Activated B cell treated with CpG ODN at 0.5 μM for 24 hours (primary cell): ENCODE results near the gene SERTAD3. TPM values are rescaled to one million over a fixed set of nuclear protein-coding genes. Genes with fewer than 3 reads are reported as not detected.
A peak's percentile ranks its signal among the peaks of the same experiment; 100 is the strongest.

Source experiments
- ATAC-seq: fragments of 200-7000 bp; cut with Tn5 transposase; one replicate; pipeline ENCODE4 v1.10.0; 2021; ENCODE audit warnings: low read depth, mild to moderate bottlenecking, moderate library complexity
- CTCF ChIA-PET: fragments of 350-600 bp; sonication (Branson Sonifier 250); formaldehyde crosslinking; loops from one replicate; lab custom pipeline; 2021; ENCODE audit warnings: antibody characterized with exemption; lab: Charles Lee
- POLR2A ChIA-PET: fragments of 350-600 bp; sonication (Branson Sonifier 250); formaldehyde crosslinking; loops from one replicate; lab custom pipeline; 2021; ENCODE audit warnings: antibody characterized with exemption; lab: Charles Lee
- DNase-seq: peaks from one replicate; pipeline ENCODE4 v3.0.0; 2022
- H3K27ac Mint-ChIP-seq: one replicate; pipeline ENCODE4 v1.8.0; 2020; ENCODE audit warnings: mixed read lengths
- H3K27me3 Mint-ChIP-seq: one replicate; pipeline ENCODE4 v1.8.0; 2021; ENCODE audit warnings: mixed read lengths
- H3K36me3 Mint-ChIP-seq: one replicate; pipeline ENCODE4 v1.8.0; 2021; ENCODE audit warnings: low read depth, mixed read lengths
- H3K4me1 Mint-ChIP-seq: one replicate; pipeline ENCODE4 v1.8.0; 2021; ENCODE audit warnings: mixed read lengths
- H3K4me3 Mint-ChIP-seq: one replicate; pipeline ENCODE4 v1.8.0; 2020; ENCODE audit warnings: mild to moderate bottlenecking, mixed read lengths
- H3K9me3 Mint-ChIP-seq: one replicate; pipeline ENCODE4 v1.8.0; 2020; ENCODE audit warnings: mixed read lengths
- intact Hi-C: fragments of 100-400 bp; cut with micrococcal nuclease; formaldehyde crosslinking; loops from one replicate; pipeline ENCODE4 v1.15.1; 2024
- total RNA-seq: library from RNA; stranded (reverse); gene quantifications from 2 replicates; pipeline ENCODE4 v1.2.3, GENCODE V29; 2022
- TF ChIP-seq, protein P1 (sequence below): fragments of 200-600 bp; IDR thresholded peaks from one replicate; pipeline ENCODE4 v1.8.0; 2022; ENCODE audit warnings: antibody characterized with exemption, mild to moderate bottlenecking

The SERTAD3 gene
- total RNA-seq, 1 donor from 2014 or later, result 48.4 TPM

DNA sequence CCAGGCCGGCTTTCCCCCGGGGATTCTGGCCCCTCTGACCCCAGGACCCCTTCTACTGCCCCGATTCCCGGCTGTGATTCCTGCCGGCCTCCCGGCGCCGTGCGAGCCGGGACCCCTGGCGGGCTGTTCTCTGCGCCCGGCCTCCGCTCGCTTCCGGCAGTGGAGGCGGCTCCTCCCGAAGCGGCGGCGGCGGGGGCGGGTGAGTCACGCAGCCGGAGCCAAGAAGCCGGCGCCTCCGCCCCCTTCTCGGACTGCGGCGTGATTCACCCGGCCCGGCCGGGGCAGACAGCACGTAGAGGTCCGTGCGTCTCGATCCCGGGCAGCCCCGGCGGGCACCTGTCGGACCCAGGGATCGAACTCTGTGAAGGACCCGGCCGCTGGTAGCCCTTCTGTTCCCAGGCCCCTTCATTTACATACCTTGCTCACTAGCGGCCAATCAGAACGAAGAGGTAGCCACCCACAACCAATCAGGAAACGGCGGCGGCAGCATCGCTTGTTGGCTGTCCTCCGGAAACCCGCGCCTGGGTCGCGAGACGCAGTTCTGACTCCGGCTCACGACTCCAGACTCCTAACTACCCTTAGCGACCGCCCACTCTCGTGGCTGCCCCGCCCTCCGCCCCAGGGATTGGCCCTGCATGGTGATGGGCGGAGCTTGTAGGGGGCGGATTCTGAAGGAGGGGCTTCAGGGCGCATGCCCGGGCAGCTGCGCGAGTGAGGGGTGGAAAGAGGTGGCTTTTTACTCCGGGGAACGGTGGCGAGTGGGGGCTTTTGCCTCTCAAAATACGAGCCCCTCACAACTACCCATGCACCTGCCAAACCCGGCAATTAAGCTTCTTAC, 18.5 kb downstream of the SERTAD3 start, which contains the start of gene SERTAD1:
TSS of gene SERTAD1 (minus strand) at position 543 of the 838 bp plus-strand sequence. CDS start 2,446 bp downstream, outside the sequence.
- no peaks in the 10 kb centered on the region for H3K9me3 Mint-ChIP-seq
- POLR2A ChIA-PET, result interaction anchor here (0.5 to 4.2 kb wide), 22 partner anchors 9 to 1520 kb away, joined by 3 to 89 read pairs (median 4); partner anchors contain the start of genes AKT2, BLVRB, C19orf47 and COQ8B
- H3K27me3 Mint-ChIP-seq, result no peaks in the 10 kb centered on the region
- ATAC-seq (peak; percentile 90), DNase-seq (peak; percentile 100)
- H3K36me3 Mint-ChIP-seq, result peaks cover 16% of the 10 kb centered on the region
- CTCF ChIA-PET, result interaction anchor here (1.1 to 1.5 kb wide), 4 partner anchors 8 to 40 kb away, joined by 3 to 6 read pairs (median 4); partner anchors contain the start of gene BLVRB
- TF ChIP-seq, protein P1, sequence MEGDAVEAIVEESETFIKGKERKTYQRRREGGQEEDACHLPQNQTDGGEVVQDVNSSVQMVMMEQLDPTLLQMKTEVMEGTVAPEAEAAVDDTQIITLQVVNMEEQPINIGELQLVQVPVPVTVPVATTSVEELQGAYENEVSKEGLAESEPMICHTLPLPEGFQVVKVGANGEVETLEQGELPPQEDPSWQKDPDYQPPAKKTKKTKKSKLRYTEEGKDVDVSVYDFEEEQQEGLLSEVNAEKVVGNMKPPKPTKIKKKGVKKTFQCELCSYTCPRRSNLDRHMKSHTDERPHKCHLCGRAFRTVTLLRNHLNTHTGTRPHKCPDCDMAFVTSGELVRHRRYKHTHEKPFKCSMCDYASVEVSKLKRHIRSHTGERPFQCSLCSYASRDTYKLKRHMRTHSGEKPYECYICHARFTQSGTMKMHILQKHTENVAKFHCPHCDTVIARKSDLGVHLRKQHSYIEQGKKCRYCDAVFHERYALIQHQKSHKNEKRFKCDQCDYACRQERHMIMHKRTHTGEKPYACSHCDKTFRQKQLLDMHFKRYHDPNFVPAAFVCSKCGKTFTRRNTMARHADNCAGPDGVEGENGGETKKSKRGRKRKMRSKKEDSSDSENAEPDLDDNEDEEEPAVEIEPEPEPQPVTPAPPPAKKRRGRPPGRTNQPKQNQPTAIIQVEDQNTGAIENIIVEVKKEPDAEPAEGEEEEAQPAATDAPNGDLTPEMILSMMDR, result no peak
- H3K4me1 Mint-ChIP-seq, result peaks cover 31% of the 10 kb centered on the region
- peak within 1 kb of the TSS; percentile 93 for H3K27ac Mint-ChIP-seq
- intact Hi-C loops, result loop anchor here (1.0 kb wide), 4 partner anchors 10 to 40 kb away; partner anchors contain the start of genes BLVRB and SERTAD3
- H3K4me3 Mint-ChIP-seq, result peak within 1 kb of the TSS; percentile 93

DNA sequence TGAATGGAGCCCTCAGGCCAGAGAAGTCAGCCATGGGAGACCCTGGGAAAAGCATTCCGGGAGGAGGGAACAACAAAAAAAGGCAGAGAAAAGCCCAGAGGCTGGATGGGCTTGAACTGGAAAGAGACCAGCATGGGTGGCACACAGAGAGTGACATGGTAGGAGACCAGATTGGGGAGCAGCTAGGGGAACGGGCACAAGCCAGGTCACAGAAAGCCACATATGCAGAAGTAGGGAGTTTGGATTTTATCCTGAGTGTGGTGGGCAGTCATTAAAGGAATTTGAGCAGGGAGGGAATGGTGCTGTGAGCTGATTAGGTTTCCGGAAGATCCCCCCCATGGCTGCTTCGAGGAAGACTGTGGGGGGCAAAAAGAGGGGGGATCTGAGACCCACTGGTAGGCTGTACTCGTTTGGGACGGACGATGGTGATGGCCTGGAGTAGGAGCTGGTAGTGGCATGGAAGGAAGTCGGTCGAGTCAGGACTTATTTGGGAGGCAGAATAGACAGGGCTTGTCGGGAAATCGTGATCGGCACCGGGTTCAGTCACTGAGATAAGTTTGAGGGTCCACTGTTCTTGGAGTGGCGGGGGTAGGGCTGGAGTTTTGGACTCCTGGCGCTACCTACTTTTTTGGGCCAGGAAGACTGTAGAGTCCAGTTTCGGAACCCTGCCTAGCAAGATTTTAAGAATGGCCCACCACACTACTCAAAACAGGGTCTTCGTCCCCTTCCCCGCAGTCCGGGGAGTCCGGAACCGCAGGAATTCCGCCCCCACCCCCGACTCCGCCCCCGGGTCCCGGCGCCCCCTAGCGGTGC, 19.3 kb downstream of the SERTAD3 start:
- ATAC-seq (no peak), DNase-seq (no peak)
- peaks cover 34% of the 10 kb centered on the region for H3K4me1 Mint-ChIP-seq
- H3K27ac Mint-ChIP-seq, result peak overlapping the region; percentile 93
- intact Hi-C loops, result loop anchor here (1.0 to 5.0 kb wide), 5 partner anchors 10 to 172 kb away; partner anchors contain the start of genes BLVRB and SERTAD3
- ChIA-PET CTCF (interaction anchor here (1.4 to 5.1 kb wide), 4 partner anchors 9 to 120 kb away, joined by 3 to 21 read pairs (median 5); partner anchors contain the start of gene BLVRB), POLR2A (interaction anchor here (0.5 to 4.2 kb wide), 5 partner anchors 10 to 76 kb away, joined by 4 to 89 read pairs (median 7); partner anchors contain the start of genes C19orf47, PLD3 and SERTAD3)
- H3K27me3 Mint-ChIP-seq, result no peaks in the 10 kb centered on the region
- TF ChIP-seq, protein P1, result no peak
- H3K9me3 Mint-ChIP-seq, result no peaks in the 10 kb centered on the region
- H3K36me3 Mint-ChIP-seq, result peaks cover 16% of the 10 kb centered on the region
- peak overlapping the region; percentile 93 for H3K4me3 Mint-ChIP-seq

DNA sequence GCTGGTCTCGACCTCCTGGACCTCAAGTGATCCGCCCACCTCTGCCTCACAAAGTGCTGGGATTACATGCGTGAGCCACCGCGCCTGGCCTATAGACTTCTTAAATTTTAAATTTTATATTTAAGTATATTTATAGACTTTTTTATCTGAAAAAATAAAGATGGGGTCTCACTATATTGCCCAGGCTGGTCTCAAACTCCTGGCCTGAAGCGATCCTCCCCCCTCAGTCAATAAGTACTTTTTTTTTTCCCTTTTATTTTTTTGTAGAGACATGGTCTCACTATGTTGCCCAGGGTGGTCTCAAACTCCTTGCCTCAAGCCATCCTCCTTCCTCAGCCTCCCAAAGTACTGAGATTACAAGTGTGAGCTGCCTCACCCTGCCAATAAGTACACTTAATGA, 20.2 kb downstream of the SERTAD3 start:
- intact Hi-C loops, result loop anchor here (5.0 kb wide), 1 partner anchor 173 kb away; no protein-coding TSS in a partner anchor
- DNase-seq (no peak), ATAC-seq (no peak)
- ChIA-PET POLR2A (interaction anchor here (1.1 to 4.2 kb wide), 5 partner anchors 11 to 76 kb away, joined by 3 to 104 read pairs (median 33); partner anchors contain the start of genes C19orf47, PLD3 and SERTAD3), CTCF (interaction anchor here (1.4 to 5.1 kb wide), 3 partner anchors 19 to 119 kb away, joined by 4 to 21 read pairs (median 6); partner anchors contain the start of gene BLVRB)
- Mint-ChIP-seq H3K27me3 (no peaks in the 10 kb centered on the region), H3K36me3 (peaks cover 16% of the 10 kb centered on the region), H3K27ac (no peak overlapping the region), H3K9me3 (no peaks in the 10 kb centered on the region), H3K4me1 (peaks cover 35% of the 10 kb centered on the region), H3K4me3 (no peak overlapping the region)
- TF ChIP-seq, protein P1, result no peak

DNA sequence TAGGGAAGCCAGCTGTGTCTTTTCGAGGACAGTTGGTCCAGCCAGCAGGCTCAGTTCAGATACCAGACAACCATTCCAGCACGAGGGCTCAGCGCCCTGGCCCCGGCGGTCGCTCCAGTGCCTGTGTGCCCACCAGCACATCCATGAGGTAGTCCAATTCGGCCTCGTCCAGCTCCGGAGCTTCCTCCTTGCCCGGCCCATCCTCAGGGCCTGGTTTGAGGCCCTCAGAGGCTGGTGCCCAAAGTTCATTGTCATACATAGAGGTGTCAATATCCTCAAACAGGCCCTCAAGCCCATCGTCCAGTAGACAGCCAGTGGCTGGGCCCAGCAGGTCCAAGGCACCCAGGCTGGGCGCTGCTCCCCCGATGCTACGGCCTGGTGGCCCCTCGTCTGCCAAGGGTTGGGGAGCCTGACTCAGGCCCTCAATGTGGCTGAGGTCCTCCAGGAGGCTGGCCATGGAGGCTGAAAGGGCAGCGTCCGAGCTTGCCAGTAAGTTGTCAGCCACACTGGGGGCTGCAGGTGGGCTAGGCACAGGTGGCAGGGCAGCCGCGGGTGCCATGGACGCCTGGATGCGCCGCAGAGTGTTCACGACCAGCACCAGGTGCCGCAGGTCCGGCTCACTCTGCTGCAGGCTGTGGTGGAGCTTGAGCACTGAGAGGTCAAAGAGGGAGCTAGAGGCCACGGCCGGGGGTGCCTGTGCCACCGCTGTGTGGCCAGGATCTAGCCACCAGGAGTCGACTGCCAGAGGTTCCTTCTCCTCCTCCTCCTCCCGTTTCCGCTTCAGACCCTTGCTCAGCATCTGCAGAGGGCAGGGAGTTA, 21.2 kb downstream of the SERTAD3 start:
- ATAC-seq (no peak), DNase-seq (no peak)
- H3K4me1 Mint-ChIP-seq, result peaks cover 35% of the 10 kb centered on the region
- ChIA-PET CTCF (interaction anchor here (5.1 kb wide), 1 partner anchor 118 kb away, joined by 21 read pairs; no protein-coding TSS in a partner anchor), POLR2A (interaction anchor here (1.1 to 4.1 kb wide), 4 partner anchors 10 to 42 kb away, joined by 3 to 104 read pairs (median 32); partner anchors contain the start of genes BLVRB and SERTAD3)
- intact Hi-C loops, result loop anchor here (5.0 kb wide), 1 partner anchor 174 kb away; no protein-coding TSS in a partner anchor
- no peaks in the 10 kb centered on the region for H3K9me3 Mint-ChIP-seq
- no peak overlapping the region for H3K4me3 Mint-ChIP-seq
- H3K27me3 Mint-ChIP-seq, result no peaks in the 10 kb centered on the region
- H3K36me3 Mint-ChIP-seq, result peaks cover 16% of the 10 kb centered on the region
- TF ChIP-seq, protein P1, result no peak
- H3K27ac Mint-ChIP-seq, result peak overlapping the region; percentile 86
